Measurements from ENCODE around the gene PKN1.

GRCh38 chr19:14416817-14417231 lies 16.3 kb upstream of the PKN1 start:
- TF ChIP-seq CTCF (optimal IDR thresholded peaks at IDR 0.05 in 1 of 3, IDR thresholded peaks at IDR 0.05 in 1 of 3, conservative IDR thresholded peaks at IDR 0.05 in 1 of 3; ENCODE audit: extremely low read depth in 1 of 3, insufficient read depth in 2 of 3, low read length in 3 of 3) (no peak), EZH2 (IDR thresholded peaks at IDR 0.05; ENCODE audit: low read length) (no peak)
